ENCODE measurements around the gene LRFN4.

LRFN4 gene

DNA sequence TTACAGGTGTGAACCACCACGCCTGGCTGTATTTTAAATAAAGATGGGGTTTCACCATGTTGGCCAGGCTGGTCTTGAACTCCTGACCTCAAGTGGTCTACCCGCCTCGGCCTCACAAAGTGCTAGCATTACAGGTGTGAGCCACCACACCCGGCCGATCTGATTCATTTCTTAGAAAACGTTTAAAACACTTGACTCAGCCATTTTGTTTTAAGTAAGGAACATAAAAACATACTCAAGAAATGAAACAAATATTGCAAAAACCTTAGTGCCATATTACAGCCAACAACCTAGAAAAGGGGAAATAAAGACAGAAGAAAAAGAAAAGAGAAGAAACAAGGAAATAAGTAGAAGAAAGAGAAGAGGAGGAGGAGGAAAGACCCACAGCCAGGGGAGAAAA, 17.4 kb downstream of the LRFN4 start:
- TF ChIP-seq, protein P1, sequence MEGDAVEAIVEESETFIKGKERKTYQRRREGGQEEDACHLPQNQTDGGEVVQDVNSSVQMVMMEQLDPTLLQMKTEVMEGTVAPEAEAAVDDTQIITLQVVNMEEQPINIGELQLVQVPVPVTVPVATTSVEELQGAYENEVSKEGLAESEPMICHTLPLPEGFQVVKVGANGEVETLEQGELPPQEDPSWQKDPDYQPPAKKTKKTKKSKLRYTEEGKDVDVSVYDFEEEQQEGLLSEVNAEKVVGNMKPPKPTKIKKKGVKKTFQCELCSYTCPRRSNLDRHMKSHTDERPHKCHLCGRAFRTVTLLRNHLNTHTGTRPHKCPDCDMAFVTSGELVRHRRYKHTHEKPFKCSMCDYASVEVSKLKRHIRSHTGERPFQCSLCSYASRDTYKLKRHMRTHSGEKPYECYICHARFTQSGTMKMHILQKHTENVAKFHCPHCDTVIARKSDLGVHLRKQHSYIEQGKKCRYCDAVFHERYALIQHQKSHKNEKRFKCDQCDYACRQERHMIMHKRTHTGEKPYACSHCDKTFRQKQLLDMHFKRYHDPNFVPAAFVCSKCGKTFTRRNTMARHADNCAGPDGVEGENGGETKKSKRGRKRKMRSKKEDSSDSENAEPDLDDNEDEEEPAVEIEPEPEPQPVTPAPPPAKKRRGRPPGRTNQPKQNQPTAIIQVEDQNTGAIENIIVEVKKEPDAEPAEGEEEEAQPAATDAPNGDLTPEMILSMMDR (IDR thresholded peaks at IDR 0.05; ENCODE audit: low read length, missing control alignments): no peak
- DNase-seq (ENCODE audit: low read depth): no peak
- H3K4me3 ChIP-seq (replicated peaks; ENCODE audit: low read depth, low read length): no peak overlapping the region

DNA sequence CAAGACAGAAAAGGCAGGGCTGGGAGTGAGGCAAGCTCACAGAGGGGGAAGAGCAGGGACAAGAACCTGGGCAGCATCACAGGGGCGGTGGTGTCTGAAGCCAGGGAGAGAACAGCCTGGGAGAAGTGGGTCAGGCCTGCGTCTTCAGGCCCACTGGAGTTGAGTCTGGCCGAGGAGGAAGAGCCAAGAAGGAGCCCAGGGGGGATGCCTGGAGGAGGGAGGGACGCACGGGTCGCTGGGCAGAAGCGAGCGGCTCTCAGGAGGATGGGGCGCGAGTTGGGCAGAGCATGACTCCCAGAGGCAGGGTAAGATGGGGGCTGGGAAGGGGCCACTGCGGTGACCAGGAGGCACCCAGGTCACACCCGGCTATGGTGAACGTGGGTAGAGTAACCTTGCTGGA, 18.5 kb downstream of the LRFN4 start:
- no peak for DNase-seq (ENCODE audit: low read depth)
- TF ChIP-seq, protein P1 (IDR thresholded peaks at IDR 0.05; ENCODE audit: low read length, missing control alignments): no peak
- H3K4me3 ChIP-seq (replicated peaks; ENCODE audit: low read depth, low read length): no peak overlapping the region

DNA sequence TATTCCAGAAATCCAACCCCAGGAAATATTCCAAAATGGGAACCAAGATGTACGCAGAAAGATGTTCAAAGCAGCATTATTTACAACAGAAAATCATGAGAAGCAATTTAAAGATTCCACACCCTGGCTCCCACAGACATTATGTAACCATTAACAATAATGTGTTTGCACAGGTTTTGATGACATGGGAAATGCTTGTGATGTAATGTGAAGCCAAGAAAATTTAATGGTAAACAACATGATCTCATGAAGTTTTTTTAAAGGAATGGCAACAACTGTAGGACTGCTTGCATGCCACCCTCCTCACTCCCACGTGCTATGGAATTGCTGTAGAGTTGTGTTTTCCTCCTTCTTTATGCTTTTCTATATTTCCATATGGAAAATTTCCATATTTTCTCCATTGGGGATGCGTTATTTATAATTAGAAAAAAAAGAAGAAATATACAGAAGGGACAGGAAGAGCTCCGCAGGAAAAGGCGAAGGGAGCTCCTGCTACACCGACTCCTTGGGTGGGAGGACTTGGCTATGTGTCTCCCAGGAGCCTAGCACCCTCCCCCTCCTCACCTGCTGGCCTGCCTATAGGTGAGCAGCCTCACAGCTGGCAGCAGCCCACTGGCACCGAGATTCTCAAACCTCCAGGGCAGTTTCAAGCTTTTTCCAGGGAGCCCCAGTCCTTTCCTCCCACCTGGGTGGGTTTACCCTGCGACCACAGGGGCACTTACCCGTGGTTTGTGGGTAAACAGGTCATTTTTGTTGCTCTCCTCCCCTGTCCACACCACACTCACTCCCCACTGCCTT, 20.9 kb downstream of the LRFN4 start:
- TF ChIP-seq, protein P1 (IDR thresholded peaks at IDR 0.05; ENCODE audit: low read length, missing control alignments): no peak
- peak; percentile 72 for DNase-seq (ENCODE audit: low read depth)
- no peak overlapping the region for H3K4me3 ChIP-seq (replicated peaks; ENCODE audit: low read depth, low read length)

DNA sequence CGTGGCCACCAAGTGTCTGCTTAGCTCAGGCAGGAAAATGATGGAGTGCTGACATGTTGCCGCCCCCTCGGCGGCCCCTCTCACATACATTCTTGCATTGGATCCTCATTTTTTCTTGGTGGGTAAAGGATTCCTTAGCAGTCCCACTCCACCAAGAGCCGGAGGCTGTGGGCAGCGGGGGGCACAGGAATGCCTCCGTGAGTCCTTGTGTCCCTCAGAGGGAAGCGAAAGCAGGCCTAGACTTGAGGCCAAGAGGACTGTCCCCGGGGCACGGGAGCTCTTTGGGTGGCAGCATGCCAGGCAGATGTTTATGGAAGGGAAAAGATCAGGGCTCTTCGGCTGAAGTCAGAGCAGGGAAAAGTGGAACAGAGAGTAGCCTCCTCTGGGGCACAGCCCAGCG, 21.6 kb downstream of the LRFN4 start:
- no peak for DNase-seq (ENCODE audit: low read depth)
- H3K4me3 ChIP-seq (replicated peaks; ENCODE audit: low read depth, low read length): no peak overlapping the region
- TF ChIP-seq, protein P1 (IDR thresholded peaks at IDR 0.05; ENCODE audit: low read length, missing control alignments): no peak

DNA sequence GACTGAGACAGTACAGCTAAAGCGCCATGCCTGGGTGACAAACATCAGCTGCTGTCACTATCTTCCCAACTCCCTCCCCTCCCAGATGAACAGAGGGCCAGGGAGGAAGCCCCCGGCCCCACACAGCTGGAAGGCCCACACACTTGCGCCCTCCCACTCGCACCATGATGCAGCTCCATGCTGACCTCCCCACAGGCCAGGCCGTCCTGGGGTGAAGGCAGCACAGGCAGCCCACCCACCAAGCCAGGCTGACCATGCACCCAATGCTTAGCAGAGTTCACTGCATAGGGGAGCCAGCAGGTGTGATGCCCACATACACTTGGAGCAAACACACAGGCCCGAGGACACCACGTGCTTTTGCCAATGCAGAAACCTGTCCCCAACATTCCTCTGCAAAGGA, 22.1 kb downstream of the LRFN4 start:
- TF ChIP-seq, protein P1 (IDR thresholded peaks at IDR 0.05; ENCODE audit: low read length, missing control alignments): no peak
- H3K4me3 ChIP-seq (replicated peaks; ENCODE audit: low read depth, low read length): no peak overlapping the region
- DNase-seq (ENCODE audit: low read depth): no peak

DNA sequence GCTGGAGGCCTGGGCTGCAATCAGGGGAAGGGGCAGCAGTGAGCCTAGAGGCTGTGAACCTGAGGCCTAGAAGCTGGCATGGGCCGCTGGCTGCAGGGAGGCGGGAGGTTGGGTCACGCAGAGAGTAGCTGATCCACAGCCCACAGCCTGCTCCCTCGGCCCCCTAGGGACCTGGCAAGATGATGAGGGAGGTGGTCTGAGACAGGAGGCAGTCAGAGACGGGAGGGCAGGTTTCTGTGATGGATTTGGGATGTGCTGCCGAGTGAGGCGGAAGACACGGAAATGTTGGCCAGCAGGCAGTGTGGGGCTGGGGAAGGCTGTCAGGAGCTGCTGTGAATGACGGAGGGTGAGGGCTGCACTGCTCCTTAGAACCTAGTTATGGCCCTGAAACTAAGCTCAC, 22.7 kb downstream of the LRFN4 start:
- TF ChIP-seq, protein P1 (IDR thresholded peaks at IDR 0.05; ENCODE audit: low read length, missing control alignments): no peak
- no peak for DNase-seq (ENCODE audit: low read depth)

DNA sequence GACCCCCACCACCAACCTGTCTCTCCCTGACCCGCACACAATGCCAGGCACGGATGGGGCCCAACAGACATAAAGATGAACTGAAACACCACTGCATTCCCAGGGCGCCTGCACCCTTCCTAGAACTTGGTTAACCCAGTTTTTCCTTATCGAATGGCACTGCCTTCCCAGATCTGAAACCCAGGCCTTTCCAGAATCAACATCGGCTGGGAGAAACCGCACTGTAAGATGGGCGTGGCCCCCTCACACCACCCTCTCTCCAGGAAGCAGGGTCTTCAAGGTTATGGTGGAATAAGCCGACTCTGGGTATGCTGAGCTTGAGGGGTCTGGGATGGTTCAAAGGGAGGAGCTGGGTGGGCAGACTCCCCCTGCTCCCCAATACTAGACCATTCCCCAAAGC, 23.1 kb downstream of the LRFN4 start:
- H3K4me3 ChIP-seq (replicated peaks; ENCODE audit: low read depth, low read length): no peak overlapping the region
- DNase-seq (ENCODE audit: low read depth): no peak
- TF ChIP-seq, protein P1 (IDR thresholded peaks at IDR 0.05; ENCODE audit: low read length, missing control alignments): no peak

More for the DNA sequence above, 22.7 kb downstream of the LRFN4 start:
- no peak overlapping the region for H3K4me3 ChIP-seq (replicated peaks; ENCODE audit: low read depth, low read length)

Data from fibroblast of pulmonary artery (primary cell).